GM12878 (cell line): ENCODE data around the gene NEBL. TPM values are rescaled to one million over a fixed set of nuclear protein-coding genes. Genes with fewer than 3 reads are reported as not detected.

ENCODE experiments used
- ATAC-seq: fragments of 200-7000 bp; cut with Tn5 transposase; 3 replicates; pipeline ENCODE4 v1.9.1; 2020; ENCODE audit warnings: mild to moderate bottlenecking, moderate library complexity
- BruUV-seq: library from RNA; stranded (reverse); fragments of 400-500 nt; replicated peaks from 2 replicates; lab custom pipeline; 2021; lab: Mats Ljungman, UMichigan
- CTCF ChIA-PET: fragments of 300-600 bp; sonication (Branson Sonifier 250); formaldehyde crosslinking; extraction: SDS; loops from one replicate; lab custom pipeline; 2021; ENCODE audit warnings: inconsistent platforms; lab: Yijun Ruan, JAX
- POLR2A ChIA-PET: fragments of 350-600 bp; formaldehyde crosslinking; extraction: SDS; loops from one replicate; lab custom pipeline; 2021; ENCODE audit warnings: inconsistent platforms; lab: Charles Lee
- RAD21 ChIA-PET: fragments of 300-600 bp; sonication (Branson Sonifier 250); formaldehyde crosslinking; loops from one replicate; lab custom pipeline; 2023; ENCODE audit warnings: antibody characterized with exemption; ENCODE audit not compliant: unreplicated experiment; lab: Charles Lee
- SMC1A ChIA-PET: fragments of 300-600 bp; sonication (Branson Sonifier 250); formaldehyde crosslinking; loops from one replicate; lab custom pipeline; 2023; ENCODE audit not compliant: unreplicated experiment, uncharacterized antibody; lab: Charles Lee
- DNase-seq: peaks from one replicate; pipeline ENCODE4 v3.0.0-alpha.2; 2011; ENCODE audit warnings: low read depth, low spot score
- FAIRE-seq: peaks from 3 replicates; lab custom pipeline; 2011; peaks lifted over from hg19 to GRCh38; lab: Jason Lieb, UNC
- H2AFZ ChIP-seq: 2 replicates; pipeline ENCODE4 v1.6.0; 2011; ENCODE audit warnings: low read depth, low read length, control low read depth; ENCODE audit not compliant: control insufficient read depth
- H3K27ac ChIP-seq: 2 replicates; pipeline ENCODE4 v1.5.1; 2011; ENCODE audit warnings: control low read depth; ENCODE audit not compliant: control insufficient read depth, insufficient read depth
- H3K27me3 ChIP-seq, 2 experiments: replicated peaks in 1 of 2; 2 replicates each; pipeline versions ENCODE4 v1.6.0 to v1.6.1; 2011; ENCODE audit warnings: low read length in 1 of 2; ENCODE audit not compliant: control insufficient read depth in 2 of 2, insufficient read depth in 2 of 2
- H3K36me3 ChIP-seq, 2 experiments: 2 replicates each; pipeline ENCODE4 v1.5.1; 2011; ENCODE audit warnings: low read length in 1 of 2; ENCODE audit not compliant: control insufficient read depth in 2 of 2, insufficient read depth in 2 of 2
- H3K4me1 ChIP-seq: 2 replicates; pipeline ENCODE4 v1.6.1; 2011; ENCODE audit warnings: mild to moderate bottlenecking, low read length, moderate library complexity, mixed read lengths; ENCODE audit not compliant: control insufficient read depth, insufficient read depth
- H3K4me2 ChIP-seq: 2 replicates; pipeline ENCODE4 v1.6.0; 2011; ENCODE audit warnings: control low read depth; ENCODE audit not compliant: control insufficient read depth, insufficient read depth
- H3K4me3 ChIP-seq: fragments of 200-600 bp; sonication (generic); 2 replicates; pipeline ENCODE4 v1.5.1; 2016
- H3K79me2 ChIP-seq: 2 replicates; pipeline ENCODE4 v1.6.0; 2011; ENCODE audit warnings: low read length; ENCODE audit not compliant: control insufficient read depth, insufficient read depth
- H3K9ac ChIP-seq: 2 replicates; pipeline ENCODE4 v1.8.0; 2011; ENCODE audit warnings: low read length, control low read depth, mixed read lengths; ENCODE audit not compliant: control insufficient read depth, insufficient read depth
- H3K9me3 ChIP-seq: replicated peaks from 3 replicates; pipeline ENCODE4 v1.5.1; 2011; ENCODE audit warnings: mild to moderate bottlenecking, low read length; ENCODE audit not compliant: control insufficient read depth, insufficient read depth
- H4K20me1 ChIP-seq: 2 replicates; pipeline ENCODE4 v1.6.0; 2011; ENCODE audit not compliant: control insufficient read depth, insufficient read depth
- JUNB ChIP-seq: IDR thresholded peaks from 2 replicates; pipeline ENCODE4 v1.6.1; 2016; ENCODE audit warnings: antibody characterized with exemption, mild to moderate bottlenecking
- NFXL1 ChIP-seq: fragments of 450-650 bp; IDR thresholded peaks from 2 replicates; pipeline ENCODE4 v1.6.1; 2017; ENCODE audit warnings: antibody characterized with exemption, mild to moderate bottlenecking, borderline replicate concordance
- NKRF ChIP-seq: fragments of 450-650 bp; conservative IDR thresholded peaks from 2 replicates; pipeline ENCODE4 v1.6.1; 2017; ENCODE audit warnings: mild to moderate bottlenecking, moderate library complexity
- NRF1 ChIP-seq: conservative IDR thresholded peaks from 2 replicates; pipeline ENCODE4 v1.6.1; 2011; ENCODE audit warnings: mild to moderate bottlenecking, low read depth, low read length, improper control_type of control experiment
- POLR2AphosphoS5 ChIP-seq: IDR thresholded peaks from 2 replicates; pipeline ENCODE4 v1.6.1; 2011; ENCODE audit warnings: mild to moderate bottlenecking, low read length, inconsistent platforms
- RAD21 ChIP-seq: IDR thresholded peaks from 2 replicates; pipeline ENCODE4 v1.6.1; 2011; ENCODE audit warnings: mild to moderate bottlenecking, low read depth, low read length, moderate library complexity; ENCODE audit not compliant: insufficient read depth
- SUZ12 ChIP-seq: fragments of 200-600 bp; sonication (generic); IDR thresholded peaks from one replicate; pipeline ENCODE4 v1.6.1; 2018; ENCODE audit warnings: antibody characterized with exemption, mild to moderate bottlenecking; ENCODE audit not compliant: unreplicated experiment
- WGBS: methylation state at CpG from one replicate; pipeline ENCODE4 v1.1.6; 2016; ENCODE audit warnings: low lambda C conversion rate; ENCODE audit not compliant: insufficient replicate concordance, insufficient coverage; ENCODE audit errors: missing lambda C conversion rate; 5-methylcytosine and 5-hydroxymethylcytosine counted together
- in situ Hi-C: fragments of 300-500 bp; cut with MboI; formaldehyde crosslinking; loops from 9 replicates; pipeline ENCODE4 v1.14.3; 2018; ENCODE audit warnings: mixed read lengths
- intact Hi-C: fragments of 100-400 bp; cut with micrococcal nuclease; formaldehyde crosslinking; loops from one replicate; pipeline ENCODE4 v1.14.2; 2022; ENCODE audit not compliant: unreplicated experiment
- polyA plus RNA-seq, 11 experiments: library from polyadenylated mRNA; depleted of rRNA in 4 of 11; unstranded in 6 of 11; stranded (reverse) in 5 of 11; fragments of >200 nt; fragmentation: Nextera tagmentation in 4 of 11; fragmentation: Illumina TruSeq in 1 of 11; extraction: Ambion mirVana in 4 of 11; extraction: Trizol in 1 of 11; gene quantifications; 1 replicate in 1 of 11; 2 replicates in 10 of 11; pipeline versions ENCODE4 v1.2.1 to v1.2.3, GENCODE V29; 2011 to 2016; ENCODE audit warnings: inconsistent platforms in 2 of 11, missing spikeins in 2 of 11, low read depth in 1 of 11
- total RNA-seq, 4 experiments: library from RNA; depleted of rRNA in 3 of 4; stranded (reverse); fragments of >200 nt in 3 of 4; fragmentation: Illumina TruSeq in 1 of 4; extraction: Trizol in 1 of 4; gene quantifications; 2 replicates each; pipeline versions ENCODE4 v1.2.1 to v1.2.3, GENCODE V29; 2013 to 2021
- TF ChIP-seq, protein P1 (sequence below): IDR thresholded peaks from 2 replicates; pipeline ENCODE4 v1.6.1; 2012; ENCODE audit warnings: improper control_type of control experiment, low read depth, low read length; ENCODE audit not compliant: insufficient replicate concordance

Gene NEBL
- total and polyA plus RNA-seq, 10 of the 15 experiments (the other 5 are each of a cell fraction or from before 2014, with no cell fraction given), result 0.04 to 0.56 (median 0.11) TPM; not detected in 6

- ChIA-PET POLR2A (no interaction called here), CTCF (no interaction called here), SMC1A (no interaction called here), RAD21 (no interaction called here)
- H3K4me2 ChIP-seq, result no peak overlapping the region
- intact Hi-C loops, result no loop called here
- no peak for TF ChIP-seq RAD21
- TF ChIP-seq NRF1, result no peak
- no peak for TF ChIP-seq NFXL1
- no peak for TF ChIP-seq JUNB
- TF ChIP-seq NKRF, result no peak
- TF ChIP-seq POLR2AphosphoS5, result no peak
- TF ChIP-seq, protein P1, sequence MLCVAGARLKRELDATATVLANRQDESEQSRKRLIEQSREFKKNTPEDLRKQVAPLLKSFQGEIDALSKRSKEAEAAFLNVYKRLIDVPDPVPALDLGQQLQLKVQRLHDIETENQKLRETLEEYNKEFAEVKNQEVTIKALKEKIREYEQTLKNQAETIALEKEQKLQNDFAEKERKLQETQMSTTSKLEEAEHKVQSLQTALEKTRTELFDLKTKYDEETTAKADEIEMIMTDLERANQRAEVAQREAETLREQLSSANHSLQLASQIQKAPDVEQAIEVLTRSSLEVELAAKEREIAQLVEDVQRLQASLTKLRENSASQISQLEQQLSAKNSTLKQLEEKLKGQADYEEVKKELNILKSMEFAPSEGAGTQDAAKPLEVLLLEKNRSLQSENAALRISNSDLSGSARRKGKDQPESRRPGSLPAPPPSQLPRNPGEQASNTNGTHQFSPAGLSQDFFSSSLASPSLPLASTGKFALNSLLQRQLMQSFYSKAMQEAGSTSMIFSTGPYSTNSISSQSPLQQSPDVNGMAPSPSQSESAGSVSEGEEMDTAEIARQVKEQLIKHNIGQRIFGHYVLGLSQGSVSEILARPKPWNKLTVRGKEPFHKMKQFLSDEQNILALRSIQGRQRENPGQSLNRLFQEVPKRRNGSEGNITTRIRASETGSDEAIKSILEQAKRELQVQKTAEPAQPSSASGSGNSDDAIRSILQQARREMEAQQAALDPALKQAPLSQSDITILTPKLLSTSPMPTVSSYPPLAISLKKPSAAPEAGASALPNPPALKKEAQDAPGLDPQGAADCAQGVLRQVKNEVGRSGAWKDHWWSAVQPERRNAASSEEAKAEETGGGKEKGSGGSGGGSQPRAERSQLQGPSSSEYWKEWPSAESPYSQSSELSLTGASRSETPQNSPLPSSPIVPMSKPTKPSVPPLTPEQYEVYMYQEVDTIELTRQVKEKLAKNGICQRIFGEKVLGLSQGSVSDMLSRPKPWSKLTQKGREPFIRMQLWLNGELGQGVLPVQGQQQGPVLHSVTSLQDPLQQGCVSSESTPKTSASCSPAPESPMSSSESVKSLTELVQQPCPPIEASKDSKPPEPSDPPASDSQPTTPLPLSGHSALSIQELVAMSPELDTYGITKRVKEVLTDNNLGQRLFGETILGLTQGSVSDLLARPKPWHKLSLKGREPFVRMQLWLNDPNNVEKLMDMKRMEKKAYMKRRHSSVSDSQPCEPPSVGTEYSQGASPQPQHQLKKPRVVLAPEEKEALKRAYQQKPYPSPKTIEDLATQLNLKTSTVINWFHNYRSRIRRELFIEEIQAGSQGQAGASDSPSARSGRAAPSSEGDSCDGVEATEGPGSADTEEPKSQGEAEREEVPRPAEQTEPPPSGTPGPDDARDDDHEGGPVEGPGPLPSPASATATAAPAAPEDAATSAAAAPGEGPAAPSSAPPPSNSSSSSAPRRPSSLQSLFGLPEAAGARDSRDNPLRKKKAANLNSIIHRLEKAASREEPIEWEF, result no peak
- TF ChIP-seq SUZ12, result no peak
- FAIRE-seq (no peak), ATAC-seq (no peak), DNase-seq (no peak)
- H3K4me1 ChIP-seq, result no peaks in the 10 kb centered on the region
- H2AFZ ChIP-seq, result no peak overlapping the region
- no TSS peak for BruUV-seq
- H3K9me3 ChIP-seq, result no peaks in the 10 kb centered on the region
- in situ Hi-C loops, result no loop called here
- no peaks in the 10 kb centered on the region for H3K36me3 ChIP-seq
- H3K79me2 ChIP-seq, result no peaks in the 10 kb centered on the region
- H3K9ac ChIP-seq, result no peak overlapping the region
- no peak overlapping the region for H3K27ac ChIP-seq
- H3K4me3 ChIP-seq, result no peak overlapping the region
- 67% methylated on average over 7 of the region's 7 CpGs for WGBS
- no peaks in the 10 kb centered on the region for H4K20me1 ChIP-seq
- no peaks in the 10 kb centered on the region for H3K27me3 ChIP-seq
Observed at GRCh38 chr10:20877986-20878983, 18.8 kb downstream of the NEBL start.
